ENCODE data around the gene DNAI7. TPM values are rescaled to one million over a fixed set of nuclear protein-coding genes. Genes with fewer than 3 reads are reported as not detected.
A peak's percentile ranks its signal among the peaks of the same experiment; 100 is the strongest.

The DNAI7 gene
- total and polyA plus RNA-seq, 2 of the 13 experiments (the other 11 are each of a cell fraction or from before 2014, with no cell fraction given): 0.04 to 0.25 TPM

DNA sequence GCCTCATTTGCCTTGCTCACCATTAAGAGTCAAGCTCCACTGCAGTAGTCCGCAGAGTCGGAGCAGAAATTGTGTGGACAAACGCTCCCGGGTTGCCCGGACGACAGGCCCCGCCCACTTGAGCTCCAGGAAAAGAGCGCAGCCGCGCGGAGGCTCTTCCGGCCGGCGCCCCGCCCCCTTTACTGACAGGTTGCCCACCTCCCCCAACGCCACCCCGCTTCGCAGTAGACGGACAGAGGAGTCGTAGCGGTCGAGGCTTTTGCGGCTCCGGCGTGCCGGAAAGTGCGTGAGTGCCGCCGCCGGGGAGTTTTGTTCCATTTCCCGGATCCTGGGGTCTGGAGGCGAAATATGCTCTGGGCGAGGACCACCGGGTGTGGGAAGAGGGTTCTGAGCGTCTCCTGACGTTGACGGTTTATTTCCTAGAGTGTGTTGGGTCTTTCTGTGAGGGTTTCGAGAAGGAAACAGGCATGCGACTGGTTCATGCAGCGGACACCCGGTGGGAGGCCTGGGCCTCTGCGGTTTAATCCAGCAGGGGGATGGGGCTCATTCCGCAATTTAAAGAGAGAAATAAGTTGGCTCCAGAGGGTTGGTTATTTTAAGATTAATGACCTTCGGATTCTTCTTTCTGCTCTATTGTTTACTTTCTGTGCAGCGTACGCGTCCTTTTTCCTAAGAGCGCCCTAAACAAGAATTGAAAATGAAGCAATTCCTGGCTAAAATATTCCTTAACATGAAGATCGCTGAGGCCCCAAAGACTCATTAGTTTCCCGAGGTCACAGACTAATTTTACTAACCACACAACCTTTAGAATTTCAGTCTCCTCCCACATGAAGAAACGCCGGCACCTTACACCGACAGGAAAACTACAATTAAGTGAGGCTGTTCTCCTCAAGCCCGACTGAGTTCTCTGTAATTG lies at the start of gene DNAI7, which contains the start of gene ETFRF1 (continued):
- TF ChIP-seq ZNF782 (CRISPR knock-in tag; IDR thresholded peaks at IDR 0.05; ENCODE audit: borderline replicate concordance) (peak; percentile 32; the same call in 1 of the 2 replicates), KMT2B (CRISPR knock-in tag; IDR thresholded peaks at IDR 0.05) (peak; percentile 92), ZNF224 (CRISPR knock-in tag; IDR thresholded peaks at IDR 0.05) (peak; percentile 82; the same call in 1 of the 2 replicates), ZNF33A (CRISPR knock-in tag; IDR thresholded peaks at IDR 0.05; ENCODE audit: borderline replicate concordance) (0 out of 2 replicates have a peak, but pooled peaks have one; percentile 21), PITX1 (CRISPR knock-in tag; IDR thresholded peaks at IDR 0.05) (peak; percentile 64), ONECUT2 (CRISPR knock-in tag; IDR thresholded peaks at IDR 0.05) (no peak), ZNF563 (CRISPR knock-in tag; IDR thresholded peaks at IDR 0.05) (0 out of 2 replicates have a peak, but pooled peaks have one; percentile 62), ZZZ3 (CRISPR knock-in tag; IDR thresholded peaks at IDR 0.05; ENCODE audit: borderline replicate concordance) (no peak), KLF16 (CRISPR knock-in tag; IDR thresholded peaks at IDR 0.05) (peak in 1 of 2 experiments; percentile 79; a peak in 2 of 4 replicates), POLR2G (IDR thresholded peaks at IDR 0.05; ENCODE audit: low read depth, low read length) (peak; percentile 91), ZNF552 (CRISPR knock-in tag; IDR thresholded peaks at IDR 0.05; ENCODE audit: borderline replicate concordance) (peak; percentile 48; the same call in 1 of the 2 replicates), GPN1 (CRISPR knock-in tag; IDR thresholded peaks at IDR 0.05; ENCODE audit: borderline replicate concordance) (no peak), HOXA9 (CRISPR knock-in tag; IDR thresholded peaks at IDR 0.05; ENCODE audit: borderline replicate concordance) (0 out of 2 replicates have a peak, but pooled peaks have one; percentile 42), RAD21 (CRISPR knock-in tag; IDR thresholded peaks at IDR 0.05) (peak; percentile 21; the same call in 1 of the 2 replicates), SNAI1 (CRISPR knock-in tag; IDR thresholded peaks at IDR 0.05; ENCODE audit: borderline replicate concordance) (peak; percentile 74; the same call in 1 of the 2 replicates)
- TF ChIP-seq, protein P1, sequence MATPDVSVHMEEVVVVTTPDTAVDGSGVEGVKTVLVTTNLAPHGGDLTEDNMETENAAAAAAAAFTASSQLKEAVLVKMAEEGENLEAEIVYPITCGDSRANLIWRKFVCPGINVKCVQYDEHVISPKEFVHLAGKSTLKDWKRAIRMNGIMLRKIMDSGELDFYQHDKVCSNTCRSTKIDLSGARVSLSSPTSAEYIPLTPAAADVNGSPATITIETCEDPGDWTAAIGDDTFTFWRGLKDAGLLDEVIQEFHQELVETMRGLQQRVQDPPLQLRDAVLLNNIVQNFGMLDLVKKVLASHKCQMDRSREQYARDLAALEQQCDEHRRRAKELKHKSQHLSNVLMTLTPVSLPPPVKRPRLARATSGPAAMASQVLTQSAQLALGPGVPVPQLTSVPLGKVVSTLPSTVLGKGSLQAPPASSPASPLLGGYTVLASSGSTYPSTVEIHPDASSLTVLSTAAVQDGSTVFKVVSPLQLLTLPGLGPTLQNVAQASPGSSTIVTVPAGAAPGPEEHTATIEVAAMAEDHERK (CRISPR knock-in tag; IDR thresholded peaks at IDR 0.05; ENCODE audit: low read depth): no peak
- TF ChIP-seq, protein P2, sequence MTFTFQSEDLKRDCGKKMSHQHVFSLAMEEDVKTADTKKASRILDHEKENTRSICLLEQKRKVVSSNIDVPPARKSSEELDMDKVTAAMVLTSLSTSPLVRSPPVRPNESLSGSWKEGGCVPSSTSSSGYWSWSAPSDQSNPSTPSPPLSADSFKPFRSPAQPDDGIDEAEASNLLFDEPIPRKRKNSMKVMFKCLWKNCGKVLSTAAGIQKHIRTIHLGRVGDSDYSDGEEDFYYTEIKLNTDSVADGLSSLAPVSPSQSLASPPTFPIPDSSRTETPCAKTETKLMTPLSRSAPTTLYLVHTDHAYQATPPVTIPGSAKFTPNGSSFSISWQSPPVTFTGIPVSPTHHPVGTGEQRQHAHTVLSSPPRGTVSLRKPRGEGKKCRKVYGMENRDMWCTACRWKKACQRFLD (CRISPR knock-in tag; IDR thresholded peaks at IDR 0.05; ENCODE audit: borderline replicate concordance): 0 out of 2 replicates have a peak, but pooled peaks have one; percentile 52
- TF ChIP-seq, protein P3, sequence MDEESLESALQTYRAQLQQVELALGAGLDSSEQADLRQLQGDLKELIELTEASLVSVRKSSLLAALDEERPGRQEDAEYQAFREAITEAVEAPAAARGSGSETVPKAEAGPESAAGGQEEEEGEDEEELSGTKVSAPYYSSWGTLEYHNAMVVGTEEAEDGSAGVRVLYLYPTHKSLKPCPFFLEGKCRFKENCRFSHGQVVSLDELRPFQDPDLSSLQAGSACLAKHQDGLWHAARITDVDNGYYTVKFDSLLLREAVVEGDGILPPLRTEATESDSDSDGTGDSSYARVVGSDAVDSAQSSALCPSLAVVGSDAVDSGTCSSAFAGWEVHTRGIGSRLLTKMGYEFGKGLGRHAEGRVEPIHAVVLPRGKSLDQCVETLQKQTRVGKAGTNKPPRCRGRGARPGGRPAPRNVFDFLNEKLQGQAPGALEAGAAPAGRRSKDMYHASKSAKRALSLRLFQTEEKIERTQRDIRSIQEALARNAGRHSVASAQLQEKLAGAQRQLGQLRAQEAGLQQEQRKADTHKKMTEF (CRISPR knock-in tag; IDR thresholded peaks at IDR 0.05): peak; percentile 67
- TF ChIP-seq, protein P4, sequence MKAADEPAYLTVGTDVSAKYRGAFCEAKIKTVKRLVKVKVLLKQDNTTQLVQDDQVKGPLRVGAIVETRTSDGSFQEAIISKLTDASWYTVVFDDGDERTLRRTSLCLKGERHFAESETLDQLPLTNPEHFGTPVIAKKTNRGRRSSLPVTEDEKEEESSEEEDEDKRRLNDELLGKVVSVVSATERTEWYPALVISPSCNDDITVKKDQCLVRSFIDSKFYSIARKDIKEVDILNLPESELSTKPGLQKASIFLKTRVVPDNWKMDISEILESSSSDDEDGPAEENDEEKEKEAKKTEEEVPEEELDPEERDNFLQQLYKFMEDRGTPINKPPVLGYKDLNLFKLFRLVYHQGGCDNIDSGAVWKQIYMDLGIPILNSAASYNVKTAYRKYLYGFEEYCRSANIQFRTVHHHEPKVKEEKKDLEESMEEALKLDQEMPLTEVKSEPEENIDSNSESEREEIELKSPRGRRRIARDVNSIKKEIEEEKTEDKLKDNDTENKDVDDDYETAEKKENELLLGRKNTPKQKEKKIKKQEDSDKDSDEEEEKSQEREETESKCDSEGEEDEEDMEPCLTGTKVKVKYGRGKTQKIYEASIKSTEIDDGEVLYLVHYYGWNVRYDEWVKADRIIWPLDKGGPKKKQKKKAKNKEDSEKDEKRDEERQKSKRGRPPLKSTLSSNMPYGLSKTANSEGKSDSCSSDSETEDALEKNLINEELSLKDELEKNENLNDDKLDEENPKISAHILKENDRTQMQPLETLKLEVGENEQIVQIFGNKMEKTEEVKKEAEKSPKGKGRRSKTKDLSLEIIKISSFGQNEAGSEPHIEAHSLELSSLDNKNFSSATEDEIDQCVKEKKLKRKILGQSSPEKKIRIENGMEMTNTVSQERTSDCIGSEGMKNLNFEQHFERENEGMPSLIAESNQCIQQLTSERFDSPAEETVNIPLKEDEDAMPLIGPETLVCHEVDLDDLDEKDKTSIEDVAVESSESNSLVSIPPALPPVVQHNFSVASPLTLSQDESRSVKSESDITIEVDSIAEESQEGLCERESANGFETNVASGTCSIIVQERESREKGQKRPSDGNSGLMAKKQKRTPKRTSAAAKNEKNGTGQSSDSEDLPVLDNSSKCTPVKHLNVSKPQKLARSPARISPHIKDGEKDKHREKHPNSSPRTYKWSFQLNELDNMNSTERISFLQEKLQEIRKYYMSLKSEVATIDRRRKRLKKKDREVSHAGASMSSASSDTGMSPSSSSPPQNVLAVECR (CRISPR knock-in tag; IDR thresholded peaks at IDR 0.05; ENCODE audit: borderline replicate concordance): peak; percentile 91
